ENCODE data around the gene SCAMP3.

The SCAMP3 gene

DNA sequence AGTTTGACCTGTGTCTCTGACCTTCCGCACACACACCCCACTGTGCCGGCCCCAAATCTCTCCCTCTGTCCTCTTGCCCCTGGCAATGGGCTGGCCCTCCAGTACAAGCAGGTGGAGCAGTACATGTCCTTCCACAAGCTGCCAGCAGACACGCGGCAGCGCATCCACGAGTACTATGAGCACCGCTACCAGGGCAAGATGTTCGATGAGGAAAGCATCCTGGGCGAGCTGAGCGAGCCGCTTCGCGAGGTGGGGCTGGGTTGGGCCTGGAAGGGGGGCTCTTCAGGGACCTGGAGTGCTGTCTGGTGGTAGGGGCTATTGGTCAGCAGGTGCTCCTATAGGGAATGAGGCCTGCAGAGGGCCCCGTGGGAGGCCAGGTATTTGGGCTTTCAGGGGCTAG is 22.9 kb upstream of the SCAMP3 start:
- DNase-seq = no peak

GRCh38 chr1:155284476-155284875 is 22.3 kb upstream of the SCAMP3 start:
- DNase-seq = no peak

DNA sequence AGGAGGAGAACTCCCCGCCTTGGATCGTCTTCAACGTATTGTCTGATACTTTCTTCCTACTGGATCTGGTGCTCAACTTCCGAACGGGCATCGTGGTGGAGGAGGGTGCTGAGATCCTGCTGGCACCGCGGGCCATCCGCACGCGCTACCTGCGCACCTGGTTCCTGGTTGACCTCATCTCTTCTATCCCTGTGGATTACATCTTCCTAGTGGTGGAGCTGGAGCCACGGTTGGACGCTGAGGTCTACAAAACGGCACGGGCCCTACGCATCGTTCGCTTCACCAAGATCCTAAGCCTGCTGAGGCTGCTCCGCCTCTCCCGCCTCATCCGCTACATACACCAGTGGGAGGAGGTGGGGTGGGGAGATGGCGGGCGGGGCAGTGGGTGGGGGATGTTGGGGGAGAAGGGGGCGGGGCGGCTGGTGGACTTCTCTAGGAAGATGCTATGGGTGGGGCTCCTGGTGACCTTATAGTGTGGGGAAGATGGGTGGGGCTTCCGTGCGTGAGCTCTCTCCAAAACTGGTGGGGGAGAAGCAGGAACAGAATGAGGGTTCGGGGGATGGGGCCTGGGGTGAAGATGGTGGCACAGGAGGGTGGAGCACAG is 20.4 kb upstream of the SCAMP3 start:
- DNase-seq = no peak

- no peak for DNase-seq
Measured at GRCh38 chr1:155279268-155279667, 17.1 kb upstream of the SCAMP3 start.

DNA sequence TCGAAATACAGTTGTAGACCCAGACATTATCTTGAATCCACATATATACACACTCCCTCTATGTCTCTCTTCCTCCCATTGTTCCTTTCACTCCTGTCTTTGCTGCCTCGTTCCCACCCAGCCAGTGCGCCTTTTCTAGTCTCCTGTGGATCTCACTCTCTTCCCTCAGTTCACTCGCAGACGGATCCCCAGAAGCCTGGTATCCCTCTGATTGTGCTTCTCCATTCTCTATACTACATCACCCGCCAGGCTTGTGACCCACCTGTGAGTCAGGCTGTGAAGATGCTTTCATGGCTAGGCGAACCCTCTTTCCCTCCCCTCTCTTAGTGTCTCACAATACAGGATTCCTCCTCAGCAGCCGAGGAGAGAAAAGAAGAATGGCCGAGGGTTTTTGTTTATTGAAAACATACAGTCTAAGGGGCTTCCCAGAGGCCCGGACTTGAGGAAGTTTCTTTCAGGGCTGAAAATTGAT is 16.6 kb upstream of the SCAMP3 start:
- no peak for DNase-seq

- DNase-seq = peak; percentile 24 to 55 (median 33)
Measured at GRCh38 chr1:155277902-155278688, 15.9 kb upstream of the SCAMP3 start.

- peak; percentile 98 to 99 (median 98) for DNase-seq
Measured at GRCh38 chr1:155277070-155277901, 15.1 kb upstream of the SCAMP3 start, which contains the start of gene HCN3. Gene HCN3, plus strand, starts transcription at chr1:155277463. Its CDS starts 128 bp downstream, at chr1:155277591.

GRCh38 chr1:155273343-155274245 is 11.4 kb upstream of the SCAMP3 start, which contains the start of gene CLK2:
Gene CLK2, minus strand, starts transcription at chr1:155273504. Its CDS starts 2,527 bp downstream, at chr1:155270977.
- peak; percentile 97 to 99 (median 98) for DNase-seq

DNA sequence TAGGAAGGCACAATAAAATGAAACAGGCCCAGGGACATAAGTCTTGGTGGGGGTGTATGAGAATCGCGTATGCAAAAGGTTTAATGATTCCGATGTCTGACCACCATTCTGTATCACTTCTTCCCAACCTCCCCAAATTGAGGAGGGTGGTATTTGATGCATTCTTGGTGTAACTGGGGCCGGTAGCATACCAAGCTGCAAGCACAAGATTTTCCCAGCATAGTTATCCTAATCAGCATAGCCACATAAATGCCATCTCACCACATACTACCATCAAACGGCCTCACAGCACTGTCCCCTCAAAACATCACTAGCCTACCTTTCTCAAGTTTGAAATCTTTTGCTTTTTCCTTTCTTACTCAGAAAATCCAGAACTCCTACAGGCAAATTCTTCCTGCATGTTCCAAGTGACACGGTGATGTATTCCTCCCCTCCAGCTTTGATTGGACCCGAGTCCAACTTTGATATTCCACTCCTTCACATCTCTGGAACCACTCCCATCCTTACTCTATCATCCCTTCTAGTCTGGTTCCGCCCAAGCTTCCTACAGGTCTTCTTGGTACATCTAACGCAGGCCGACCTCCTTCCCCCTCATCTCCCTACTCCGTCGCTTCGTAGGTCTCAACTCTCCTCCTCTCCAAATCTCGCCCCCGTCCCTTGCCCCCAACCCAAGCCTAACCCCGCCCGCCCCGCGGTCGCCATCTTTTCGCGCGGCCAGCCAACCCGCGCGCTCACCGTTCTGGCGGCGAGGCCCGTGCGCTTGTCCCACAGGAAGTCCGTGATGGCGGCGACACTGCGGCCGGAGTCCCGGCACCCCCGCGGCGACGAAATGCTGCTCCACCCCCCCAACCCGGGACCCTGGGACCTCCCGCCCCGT is 10.5 kb upstream of the SCAMP3 start:
- DNase-seq = peak in 1 of 4 experiments; percentile 56

GRCh38 chr1:155269381-155269780 is 7.2 kb upstream of the SCAMP3 start:
- no peak for DNase-seq

- no peak for DNase-seq
Measured at GRCh38 chr1:155268630-155269029, 6.5 kb upstream of the SCAMP3 start.

DNA sequence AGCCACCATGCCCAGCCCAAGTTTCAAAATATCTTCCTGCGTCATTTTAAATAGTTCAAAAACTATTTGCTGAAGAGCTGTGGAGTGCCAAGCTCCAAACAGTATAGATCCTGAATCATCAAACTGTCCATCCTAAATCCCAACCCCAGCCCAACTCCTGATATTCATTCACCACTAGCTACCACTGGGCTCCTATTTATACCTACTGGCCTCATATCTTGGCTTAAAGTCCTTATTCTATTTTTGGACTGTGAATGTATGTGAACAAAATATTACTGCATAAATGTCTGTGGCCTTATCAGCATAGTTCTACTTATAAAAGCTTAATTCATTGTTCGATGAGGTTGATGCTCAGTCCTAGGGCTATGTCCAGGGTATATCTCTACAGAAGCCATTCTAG is 5.2 kb upstream of the SCAMP3 start:
- no peak for DNase-seq

- DNase-seq = no peak
Measured at GRCh38 chr1:155266553-155266952, 4.4 kb upstream of the SCAMP3 start.

DNA sequence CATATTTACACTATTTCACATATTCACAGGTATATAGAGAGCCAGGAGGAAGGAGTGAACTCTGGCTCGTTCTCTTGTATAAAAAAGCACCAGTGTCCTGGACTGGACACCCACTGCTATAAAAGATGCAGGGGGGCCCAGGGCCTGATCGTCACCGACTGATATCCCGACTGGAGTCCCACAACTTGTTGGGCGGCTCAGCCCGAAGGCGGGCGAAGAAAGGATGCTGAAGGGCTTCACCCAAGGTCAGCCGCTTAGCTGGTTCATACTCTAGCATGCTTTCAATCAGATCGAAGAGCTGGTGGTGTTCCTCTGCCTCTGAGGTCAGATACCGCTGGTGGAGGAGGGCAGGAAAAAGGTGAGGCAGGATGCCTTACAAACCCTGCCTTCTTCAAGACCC is 907 bp upstream of the SCAMP3 start:
- no peak for DNase-seq

GRCh38 chr1:155261493-155261851 is 688 bp downstream of the SCAMP3 start:
- peak in 2 of 4 experiments; percentile 29 to 44 for DNase-seq

- no peak for DNase-seq
Measured at GRCh38 chr1:155260276-155260675, 1.9 kb downstream of the SCAMP3 start.

- DNase-seq = no peak
Measured at GRCh38 chr1:155256058-155256852, 5.9 kb downstream of the SCAMP3 start.

DNA sequence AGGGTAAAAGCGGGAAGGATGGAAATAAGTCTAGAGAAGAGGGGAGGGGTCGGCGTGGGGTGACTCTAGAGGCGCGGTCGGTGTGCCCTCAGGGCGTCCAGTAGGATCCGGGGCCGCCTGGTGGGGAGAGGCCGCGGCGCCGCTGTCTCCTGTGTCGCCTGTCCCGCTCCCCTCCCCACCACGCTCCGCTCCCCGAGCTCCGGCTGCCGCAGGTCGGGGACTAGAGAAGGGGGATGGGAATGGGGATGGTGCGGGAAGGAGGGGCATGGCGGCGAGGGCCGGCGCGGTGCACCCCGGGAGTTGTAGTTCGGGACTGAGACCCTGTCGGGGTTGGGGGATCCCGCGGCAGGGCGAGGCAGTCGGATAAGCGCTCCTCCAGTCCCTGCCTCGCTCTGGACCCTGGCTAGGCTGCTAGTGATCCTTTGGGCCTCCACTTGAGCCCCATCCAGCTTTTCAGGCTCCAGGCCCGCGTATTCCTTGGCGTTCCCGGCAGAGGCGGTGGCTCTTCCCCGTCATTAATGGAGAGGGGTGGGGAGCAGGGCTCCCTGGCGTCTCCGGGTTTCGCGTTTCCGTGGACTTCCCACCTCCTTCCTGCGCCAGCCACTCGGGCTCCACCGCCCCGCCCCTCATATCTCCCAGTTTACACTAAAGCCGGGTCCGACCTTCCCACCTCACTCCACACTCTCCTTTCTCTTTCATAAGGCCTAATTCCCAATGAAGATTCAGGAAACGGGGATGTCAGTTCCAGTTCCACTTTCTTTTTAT is 6.7 kb downstream of the SCAMP3 start, which contains the start of gene ENTREP3:
ENTREP3 (minus strand) TSS at position 241 of the 765 bp plus-strand sequence. CDS start 606 bp downstream, outside the sequence.
- peak; percentile 66 to 88 (median 77) for DNase-seq

GRCh38 chr1:155254714-155255242 is 7.4 kb downstream of the SCAMP3 start:
- DNase-seq = peak in 1 of 4 experiments; percentile 14
